ENCODE measurements around the gene PUS7L. TPM values are rescaled to one million over a fixed set of nuclear protein-coding genes. Genes with fewer than 3 reads are reported as not detected.
"Not testable (repeated sequence)": the region's sequence is repeated elsewhere in the genome, so short reads cannot be mapped to it uniquely, and the experiment has no call there.

PUS7L gene
- total RNA-seq, 3 donors from 2014 or later: 7.8 to 13.6 (median 9.2) TPM

DNA sequence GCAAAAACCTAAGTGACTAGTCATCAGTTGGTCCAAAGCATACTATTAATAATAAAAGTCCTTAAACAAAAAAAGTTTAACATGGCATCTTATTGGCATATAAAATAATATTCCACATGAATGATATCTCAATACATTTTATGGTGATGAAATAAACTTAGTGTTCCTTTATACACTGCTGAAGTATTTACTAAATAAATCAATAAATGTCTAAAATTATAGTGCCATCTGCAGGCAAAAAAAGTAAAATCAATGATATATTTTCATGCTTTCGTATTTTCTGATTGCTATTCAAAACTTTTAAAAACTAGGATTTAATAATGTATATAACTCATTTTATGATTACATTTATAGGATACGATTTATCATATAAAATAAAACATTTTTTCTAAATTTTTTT, 30.5 kb downstream of the PUS7L start:
- Histone ChIP-seq H3K4me1 (no peaks in the 10 kb centered on the region), H3K9me3 (no peaks in the 10 kb centered on the region), H3K27ac (no peak overlapping the region), H3K36me3 (peaks cover 6% of the 10 kb centered on the region), H3K4me3 (no peak overlapping the region), H3K27me3 (no peaks in the 10 kb centered on the region)
- DNase-seq (ENCODE audit: low spot score in 2 of 2): no peak
- intact Hi-C loops (cut with DNase I; ENCODE audit: low total_unique reads): no loop called here
- TF ChIP-seq, protein P1, sequence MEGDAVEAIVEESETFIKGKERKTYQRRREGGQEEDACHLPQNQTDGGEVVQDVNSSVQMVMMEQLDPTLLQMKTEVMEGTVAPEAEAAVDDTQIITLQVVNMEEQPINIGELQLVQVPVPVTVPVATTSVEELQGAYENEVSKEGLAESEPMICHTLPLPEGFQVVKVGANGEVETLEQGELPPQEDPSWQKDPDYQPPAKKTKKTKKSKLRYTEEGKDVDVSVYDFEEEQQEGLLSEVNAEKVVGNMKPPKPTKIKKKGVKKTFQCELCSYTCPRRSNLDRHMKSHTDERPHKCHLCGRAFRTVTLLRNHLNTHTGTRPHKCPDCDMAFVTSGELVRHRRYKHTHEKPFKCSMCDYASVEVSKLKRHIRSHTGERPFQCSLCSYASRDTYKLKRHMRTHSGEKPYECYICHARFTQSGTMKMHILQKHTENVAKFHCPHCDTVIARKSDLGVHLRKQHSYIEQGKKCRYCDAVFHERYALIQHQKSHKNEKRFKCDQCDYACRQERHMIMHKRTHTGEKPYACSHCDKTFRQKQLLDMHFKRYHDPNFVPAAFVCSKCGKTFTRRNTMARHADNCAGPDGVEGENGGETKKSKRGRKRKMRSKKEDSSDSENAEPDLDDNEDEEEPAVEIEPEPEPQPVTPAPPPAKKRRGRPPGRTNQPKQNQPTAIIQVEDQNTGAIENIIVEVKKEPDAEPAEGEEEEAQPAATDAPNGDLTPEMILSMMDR (IDR thresholded peaks at IDR 0.05): no peak
- TF ChIP-seq POLR2AphosphoS5 (IDR thresholded peaks at IDR 0.05): no peak
- TF ChIP-seq POLR2A (IDR thresholded peaks at IDR 0.05): no peak

DNA sequence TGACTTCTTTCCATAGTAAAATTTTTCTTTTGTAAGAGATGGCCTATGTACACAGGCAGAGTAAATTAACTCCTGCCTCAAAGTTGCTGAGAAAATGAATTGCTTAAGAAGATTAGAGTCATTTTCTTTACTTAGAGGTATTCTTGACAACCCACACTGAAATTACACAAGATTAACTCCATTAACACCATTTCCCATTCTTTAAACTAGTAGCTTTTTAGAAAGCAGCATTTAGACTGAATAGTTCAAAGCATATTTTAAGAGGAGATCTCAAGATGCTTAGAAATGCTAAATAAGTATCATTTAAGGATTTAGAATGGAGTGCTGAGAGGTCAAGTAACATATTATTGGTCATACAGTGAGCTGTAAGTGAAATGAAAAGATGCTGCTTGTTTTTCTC, 35.5 kb downstream of the PUS7L start:
- Histone ChIP-seq H3K36me3 (peaks cover 4% of the 10 kb centered on the region), H3K4me1 (no peaks in the 10 kb centered on the region), H3K27ac (no peak overlapping the region), H3K4me3 (no peak overlapping the region), H3K9me3 (no peaks in the 10 kb centered on the region), H3K27me3 (no peaks in the 10 kb centered on the region)
- TF ChIP-seq POLR2A (IDR thresholded peaks at IDR 0.05): no peak
- TF ChIP-seq POLR2AphosphoS5 (IDR thresholded peaks at IDR 0.05): no peak
- TF ChIP-seq, protein P1 (IDR thresholded peaks at IDR 0.05): no peak
- no peak for DNase-seq (ENCODE audit: low spot score in 2 of 2)
- intact Hi-C loops (cut with DNase I; ENCODE audit: low total_unique reads): loop anchor here (5.0 kb wide), 1 partner anchor 1121 kb away; no protein-coding TSS in a partner anchor

DNA sequence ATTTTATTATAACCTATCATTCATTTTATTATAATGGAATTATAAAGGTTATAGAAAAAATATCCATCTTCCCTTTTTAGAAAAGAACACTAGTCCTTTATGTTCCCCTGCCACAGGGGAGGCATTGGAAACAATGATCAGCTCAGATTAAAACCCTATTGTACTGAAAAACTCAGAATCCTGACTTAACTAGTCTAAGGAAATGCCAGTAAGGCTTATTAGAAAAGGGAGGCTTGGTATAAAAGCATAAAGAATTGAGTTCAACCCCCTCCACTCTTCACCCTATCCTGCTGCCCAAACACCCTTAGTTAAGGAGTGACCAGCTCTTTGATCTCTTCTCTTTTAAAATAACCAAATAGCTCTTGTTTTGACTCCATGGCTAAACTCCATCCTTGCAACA, 36.0 kb downstream of the PUS7L start:
- no peak for DNase-seq (ENCODE audit: low spot score in 2 of 2)
- no peak for TF ChIP-seq POLR2AphosphoS5 (IDR thresholded peaks at IDR 0.05)
- no peak for TF ChIP-seq POLR2A (IDR thresholded peaks at IDR 0.05)
- TF ChIP-seq, protein P1 (IDR thresholded peaks at IDR 0.05): no peak
- no peak overlapping the region for H3K27ac ChIP-seq

DNA sequence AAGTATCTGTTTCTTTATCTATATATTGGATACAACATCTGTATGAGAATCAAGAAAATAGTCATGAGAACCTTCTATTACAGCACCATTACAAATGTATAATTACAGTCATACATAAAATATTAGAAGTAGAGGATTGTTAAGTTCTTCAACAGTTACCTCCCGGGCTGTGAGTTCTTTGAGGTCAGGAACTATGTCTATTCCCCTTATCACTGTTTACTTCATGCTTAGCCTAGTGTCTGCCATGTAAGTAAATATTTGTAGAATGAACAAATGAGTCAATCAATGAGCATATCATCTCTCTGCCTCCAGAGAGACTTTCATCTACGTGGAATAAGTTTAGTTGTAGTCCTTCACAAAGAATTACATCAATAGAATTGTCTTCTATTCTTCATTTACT, 47.2 kb downstream of the PUS7L start:
- no peaks in the 10 kb centered on the region for H3K4me1 ChIP-seq
- no peak overlapping the region for H3K4me3 ChIP-seq
- no peak for DNase-seq (ENCODE audit: low spot score in 2 of 2)
- H3K27me3 ChIP-seq: no peaks in the 10 kb centered on the region
- TF ChIP-seq POLR2A (IDR thresholded peaks at IDR 0.05) (no peak), POLR2AphosphoS5 (IDR thresholded peaks at IDR 0.05) (no peak)
- TF ChIP-seq, protein P1 (IDR thresholded peaks at IDR 0.05): no peak
- intact Hi-C loops (cut with DNase I; ENCODE audit: low total_unique reads): no loop called here
- H3K27ac ChIP-seq: no peak overlapping the region
- no peaks in the 10 kb centered on the region for H3K36me3 ChIP-seq
- peaks cover 0 to 8% of the 10 kb centered on the region in 2 donors for H3K9me3 ChIP-seq

More for the DNA sequence above, 36.0 kb downstream of the PUS7L start:
- intact Hi-C loops (cut with DNase I; ENCODE audit: low total_unique reads): loop anchor here (5.0 kb wide), 1 partner anchor 1120 kb away; no protein-coding TSS in a partner anchor
- Histone ChIP-seq H3K4me1 (no peaks in the 10 kb centered on the region), H3K4me3 (no peak overlapping the region), H3K27me3 (no peaks in the 10 kb centered on the region), H3K36me3 (no peaks in the 10 kb centered on the region), H3K9me3 (no peaks in the 10 kb centered on the region)

DNA sequence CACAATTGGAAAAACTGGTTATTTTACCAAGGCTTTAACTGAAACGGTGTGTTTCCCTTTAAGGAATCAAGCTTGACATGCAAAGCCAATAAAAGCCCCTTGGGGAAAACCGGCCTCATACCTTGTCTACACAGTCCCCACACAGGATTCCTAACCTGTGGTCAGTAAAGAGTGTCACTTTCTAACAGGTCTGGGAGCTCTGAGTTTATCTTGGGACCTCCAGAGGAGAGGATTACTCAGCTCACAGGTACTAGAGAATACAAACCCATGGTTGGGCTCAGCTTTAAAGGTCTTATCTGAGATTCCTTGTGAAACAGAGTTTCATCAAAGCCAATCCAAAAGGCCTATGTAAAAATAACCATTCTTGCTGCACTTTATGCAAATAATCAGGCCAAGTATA, 54.8 kb downstream of the PUS7L start:
- H3K27ac ChIP-seq; H3K9me3 ChIP-seq; H3K36me3 ChIP-seq; H3K27me3 ChIP-seq; DNase-seq (ENCODE audit: low spot score in 2 of 2); H3K4me3 ChIP-seq; intact Hi-C loops (cut with DNase I; ENCODE audit: low total_unique reads); H3K4me1 ChIP-seq: not testable (repeated sequence)

DNA sequence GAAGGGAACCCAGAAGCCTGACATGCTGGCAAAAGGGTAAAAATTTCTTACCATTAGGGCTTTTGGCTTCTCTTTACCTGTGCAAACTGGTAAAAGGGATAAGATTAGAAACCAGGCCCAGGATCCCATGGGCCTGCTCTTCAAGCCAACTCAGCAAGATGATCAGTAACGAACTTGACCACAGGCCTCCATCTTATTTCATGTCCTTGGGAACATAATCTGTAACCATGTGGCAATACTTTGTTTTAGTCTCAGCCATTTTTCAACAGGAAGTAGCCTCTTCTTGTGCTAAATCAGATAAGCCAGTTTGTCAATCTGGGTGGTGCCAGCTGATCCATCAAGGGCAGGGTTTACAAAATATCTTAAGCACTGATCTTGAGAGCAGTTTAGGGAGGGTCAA, 57.4 kb downstream of the PUS7L start:
- H3K9me3 ChIP-seq; H3K36me3 ChIP-seq; H3K4me1 ChIP-seq; H3K27ac ChIP-seq; DNase-seq (ENCODE audit: low spot score in 2 of 2); intact Hi-C loops (cut with DNase I; ENCODE audit: low total_unique reads); H3K4me3 ChIP-seq; H3K27me3 ChIP-seq: not testable (repeated sequence)
